Body of pancreas (tissue), 4 donors: ENCODE measurements around the gene MPP7. TPM values are rescaled to one million over a fixed set of nuclear protein-coding genes. Genes with fewer than 3 reads are reported as not detected.
"Not testable (repeated sequence)": the region's sequence is repeated elsewhere in the genome, so short reads cannot be mapped to it uniquely, and the experiment has no call there.

Experiments used
- ATAC-seq: fragments of 150-250 bp; one replicate; pipeline ENCODE4 v1.9.1; 2016
- DNase-seq, 4 donors: peaks; one replicate each; pipeline ENCODE4 v3.0.0-alpha.2; 2019
- H3K27ac ChIP-seq, 4 donors: fragments of 200-600 bp; sonication (generic); 1 replicate in 3 of 4; 2 replicates in 1 of 4; pipeline versions ENCODE4 v1.5.1 to v1.6.1; 2016 to 2019; ENCODE audit warnings: mild to moderate bottlenecking in 1 of 4, mixed read lengths in 1 of 4, moderate library complexity in 1 of 4
- H3K27me3 ChIP-seq, 2 donors: fragments of 200-600 bp; sonication (generic); one replicate each; pipeline ENCODE4 v1.6.0; 2016; ENCODE audit warnings: mild to moderate bottlenecking in 1 of 2
- H3K36me3 ChIP-seq, 2 donors: fragments of 200-600 bp; sonication (generic); replicated peaks in 1 of 2; 2 replicates each; pipeline ENCODE4 v1.5.1; 2016; ENCODE audit warnings: low read depth in 2 of 2; ENCODE audit not compliant: insufficient read depth in 1 of 2
- H3K4me1 ChIP-seq: fragments of 200-600 bp; sonication (generic); one replicate; pipeline ENCODE4 v1.6.0; 2016
- H3K4me3 ChIP-seq, 2 donors: fragments of 200-600 bp; sonication (generic); 1 replicate in 1 of 2; 2 replicates in 1 of 2; pipeline ENCODE4 v1.5.1; 2016 to 2019
- H3K9me3 ChIP-seq, 3 donors: fragments of 200-600 bp; sonication (generic); 1 replicate in 2 of 3; 2 replicates in 1 of 3; pipeline ENCODE4 v1.5.1; 2016
- CTCF ChIP-seq, 7 experiments: fragments of 450-650 bp in 4 of 7; fragments of 200-600 bp in 3 of 7; sonication (generic) in 3 of 7; IDR thresholded peaks; one replicate each; pipeline ENCODE4 v1.5.1; 2016 to 2019; ENCODE audit warnings: antibody characterized with exemption in 7 of 7
- POLR2A ChIP-seq, 3 donors: fragments of 450-650 bp; IDR thresholded peaks; one replicate each; pipeline ENCODE4 v1.6.1; 2016; ENCODE audit warnings: antibody characterized with exemption in 3 of 3, mild to moderate bottlenecking in 2 of 3
- WGBS, 2 donors: methylation state at CpG; one replicate each; pipeline ENCODE4 v1.1.5; 2017; 5-methylcytosine and 5-hydroxymethylcytosine counted together
- intact Hi-C: fragments of 100-400 bp; cut with DNase I; formaldehyde crosslinking; loops from one replicate; pipeline ENCODE4 v1.15.1; 2023
- total RNA-seq, 2 donors: library from RNA; depleted of rRNA; stranded (reverse); fragments of >200 nt; gene quantifications; one replicate each; pipeline ENCODE4 v1.1.0, GENCODE V29; 2016

MPP7 gene
- total RNA-seq, 2 donors from 2014 or later = 5.9 to 12.2 TPM

GRCh38 chr10:28326516-28327490 lies 23.9 kb upstream of the MPP7 start:
- DNase-seq (peak; percentile 74 to 86 (median 80)), ATAC-seq (peak; percentile 79)
- 7 to 8% methylated on average over 10 of the region's 10 CpGs for WGBS, 2 donors
- Histone ChIP-seq H3K4me1 (peaks cover 52% of the 10 kb centered on the region), H3K9me3 (no peaks in the 10 kb centered on the region), H3K4me3 (no peak overlapping the region), H3K36me3 (no peaks in the 10 kb centered on the region), H3K27me3 (no peaks in the 10 kb centered on the region), H3K27ac (peak overlapping the region; percentile 81 to 97 (median 86))
- intact Hi-C loops = no loop called here
- peak in 2 of 3 donors; percentile 24 to 40 for TF ChIP-seq POLR2A (IDR thresholded peaks at IDR 0.05)
- TF ChIP-seq CTCF (IDR thresholded peaks at IDR 0.05) = peak in 1 of 7 experiments; percentile 4

GRCh38 chr10:28320799-28321198 lies 17.9 kb upstream of the MPP7 start:
- intact Hi-C loops = no loop called here
- H3K9me3 ChIP-seq = no peaks in the 10 kb centered on the region
- no peak for TF ChIP-seq POLR2A (IDR thresholded peaks at IDR 0.05)
- TF ChIP-seq CTCF (IDR thresholded peaks at IDR 0.05) = no peak
- ATAC-seq = no peak
- no peaks in the 10 kb centered on the region for H3K36me3 ChIP-seq
- no peak overlapping the region for H3K27ac ChIP-seq
- H3K4me3 ChIP-seq = no peak overlapping the region
- DNase-seq = no peak
- 39 to 68% methylated on average over 4 of the region's 4 CpGs for WGBS, 2 donors
- H3K27me3 ChIP-seq = no peaks in the 10 kb centered on the region
- peaks cover 28% of the 10 kb centered on the region for H3K4me1 ChIP-seq

- DNase-seq = no peak
- Histone ChIP-seq H3K27me3 (no peaks in the 10 kb centered on the region), H3K4me3 (no peak overlapping the region), H3K36me3 (no peaks in the 10 kb centered on the region), H3K9me3 (no peaks in the 10 kb centered on the region), H3K27ac (no peak overlapping the region), H3K4me1 (peaks cover 22% of the 10 kb centered on the region)
- WGBS, 2 donors = 56 to 66% methylated on average over 3 of the region's 3 CpGs
- intact Hi-C loops = no loop called here
- TF ChIP-seq POLR2A (IDR thresholded peaks at IDR 0.05) (no peak), CTCF (IDR thresholded peaks at IDR 0.05) (no peak)
- no peak for ATAC-seq
Observed at GRCh38 chr10:28320090-28320489, 17.2 kb upstream of the MPP7 start.

GRCh38 chr10:28319061-28319460 lies 16.2 kb upstream of the MPP7 start:
- H3K4me1 ChIP-seq = peaks cover 22% of the 10 kb centered on the region
- H3K27ac ChIP-seq, H3K27me3 ChIP-seq, ATAC-seq, DNase-seq, H3K36me3 ChIP-seq, H3K4me3 ChIP-seq, intact Hi-C loops, H3K9me3 ChIP-seq: not testable (repeated sequence)

GRCh38 chr10:28318626-28319025 lies 15.8 kb upstream of the MPP7 start:
- no peak for TF ChIP-seq CTCF (IDR thresholded peaks at IDR 0.05)
- TF ChIP-seq POLR2A (IDR thresholded peaks at IDR 0.05) = no peak
- no peak overlapping the region for H3K4me3 ChIP-seq
- intact Hi-C loops = no loop called here
- H3K36me3 ChIP-seq = no peaks in the 10 kb centered on the region
- no peaks in the 10 kb centered on the region for H3K27me3 ChIP-seq
- ATAC-seq (no peak), DNase-seq (no peak)
- H3K4me1 ChIP-seq = peaks cover 22% of the 10 kb centered on the region
- WGBS, 2 donors = 82 to 88% methylated on average over 1 of the region's 1 CpG
- H3K27ac ChIP-seq = no peak overlapping the region
- H3K9me3 ChIP-seq = no peaks in the 10 kb centered on the region
